ENCODE measurements around the gene IMMT. TPM values are rescaled to one million over a fixed set of nuclear protein-coding genes. Genes with fewer than 3 reads are reported as not detected.
A peak's percentile ranks its signal among the peaks of the same experiment; 100 is the strongest.

Gene IMMT
- total RNA-seq, 1 experiment from 2014 or later, result 92.7 TPM

DNA sequence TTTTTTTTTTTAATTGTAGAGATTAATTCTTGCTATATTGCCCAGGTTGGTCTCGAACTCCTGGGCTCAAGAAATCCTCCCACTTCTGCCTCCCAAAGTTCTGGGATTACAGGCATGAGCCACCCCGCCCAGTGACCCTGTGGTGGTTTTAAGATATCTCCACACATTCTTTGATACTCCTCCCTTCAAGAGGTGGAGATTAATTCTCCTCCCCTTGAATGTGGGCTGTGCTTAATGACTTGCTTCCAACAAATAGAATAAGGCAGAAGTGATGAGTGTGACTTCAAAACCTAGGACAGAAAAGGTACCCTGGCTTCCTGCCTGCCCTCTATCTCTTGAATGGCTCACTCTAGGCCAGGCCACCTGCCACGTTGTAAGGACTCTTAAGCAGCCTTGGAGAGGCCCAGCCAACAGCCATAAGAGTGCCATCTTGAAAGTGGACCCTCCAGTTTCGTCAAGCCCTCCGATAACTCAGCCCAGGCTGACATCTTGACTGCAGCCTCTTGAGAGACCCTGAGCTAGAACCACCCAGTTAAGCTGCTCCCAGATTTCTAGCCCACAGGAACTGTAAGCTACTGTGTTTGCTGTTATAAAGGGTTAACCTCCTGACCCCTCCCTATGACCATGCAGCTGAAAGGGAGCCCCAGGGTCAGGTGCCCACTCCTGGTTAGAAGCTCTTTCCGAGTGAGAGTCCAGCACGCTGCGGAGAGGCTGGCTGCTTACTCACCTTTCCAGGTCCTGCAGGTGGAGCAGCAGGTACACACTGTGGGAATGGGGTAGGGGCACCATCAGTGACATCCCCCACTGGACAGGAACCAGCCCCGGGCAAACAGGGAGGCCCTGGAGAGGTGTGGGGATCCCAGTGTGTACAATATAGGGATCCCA lies 31.6 kb upstream of the IMMT start:
- DNase-seq (ENCODE audit: low spot score), result peak; percentile 25

DNA sequence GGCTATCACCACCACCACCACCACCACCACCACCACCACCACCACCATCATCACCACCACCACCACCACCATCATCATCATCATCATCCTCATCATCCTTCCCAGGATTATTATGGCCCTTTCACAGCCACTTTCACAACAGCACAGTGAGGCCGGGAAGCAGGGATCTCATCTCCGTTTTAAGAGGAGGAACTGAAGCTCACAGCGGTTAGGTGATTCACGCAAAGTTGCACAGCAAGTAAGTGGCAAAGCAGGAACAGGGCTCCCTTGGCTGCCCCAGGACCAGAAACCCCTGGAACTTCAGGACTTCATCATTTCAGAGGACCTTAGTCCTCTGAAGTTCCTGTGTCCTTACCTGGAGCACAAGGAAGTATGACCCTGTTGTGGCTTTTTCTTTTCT lies 30.8 kb upstream of the IMMT start:
- no peak for DNase-seq (ENCODE audit: low spot score)

DNA sequence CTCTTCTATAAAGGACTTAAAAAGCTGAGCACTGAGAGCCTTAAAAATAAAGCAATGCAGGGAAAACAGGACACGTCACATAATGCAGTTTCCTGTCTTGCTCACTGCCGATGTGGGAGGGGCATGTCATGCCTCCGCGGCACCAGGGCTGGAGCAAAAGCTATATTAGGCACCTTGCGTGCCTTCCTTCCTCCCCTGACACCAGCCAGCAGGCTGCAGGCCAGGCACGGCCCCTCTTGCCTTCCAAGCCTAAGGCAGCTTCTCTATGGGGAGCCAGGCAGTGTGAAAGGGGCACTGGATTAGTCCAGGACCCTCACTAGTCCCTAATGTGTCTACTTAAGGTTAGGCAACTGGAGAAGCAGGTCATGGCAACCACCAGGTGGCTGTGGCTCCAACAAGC lies 30.3 kb upstream of the IMMT start:
- no peak for DNase-seq (ENCODE audit: low spot score)

- no peak for DNase-seq (ENCODE audit: low spot score)
These were observed 29.5 kb upstream of the IMMT start for GRCh38 chr2:86224645-86225355.

- no peak for DNase-seq (ENCODE audit: low spot score)
These were observed 28.8 kb upstream of the IMMT start for GRCh38 chr2:86223927-86224560.

DNA sequence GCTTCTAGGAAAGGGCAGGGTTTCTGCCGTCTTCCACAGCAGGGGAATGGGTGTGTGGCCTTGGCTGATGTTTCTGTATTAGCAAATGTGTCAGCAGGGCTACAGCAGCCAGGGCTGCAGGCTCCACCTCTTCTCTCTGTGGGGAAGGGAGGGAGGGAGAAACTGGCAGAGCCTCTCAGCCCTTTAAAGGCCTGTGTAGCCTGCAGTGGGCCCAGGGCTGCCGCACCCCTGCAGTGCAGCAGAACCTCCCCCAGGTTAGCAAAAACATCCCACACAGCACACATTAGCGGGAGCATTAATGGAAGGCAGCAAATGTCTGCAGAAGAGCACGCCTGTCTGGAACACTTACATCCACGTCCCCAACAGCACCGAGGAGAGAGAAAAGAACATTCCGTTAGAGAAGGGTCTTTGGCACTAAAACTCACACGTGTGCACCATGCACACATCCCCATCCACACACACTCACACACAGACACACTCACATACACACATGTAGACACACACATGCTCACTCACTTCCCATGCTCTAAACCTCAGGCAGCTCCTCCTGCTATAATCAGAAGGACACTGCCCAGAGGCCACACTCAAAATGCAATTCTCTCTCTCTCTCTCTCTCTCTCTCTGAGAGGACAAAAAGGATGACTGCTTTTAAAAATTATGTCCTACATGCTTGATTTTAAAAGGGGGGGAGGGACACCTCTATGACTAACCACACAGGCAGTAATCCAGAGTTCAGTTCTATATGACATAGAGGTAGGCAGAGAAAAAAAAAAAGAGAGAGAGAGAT lies 28.1 kb upstream of the IMMT start:
- DNase-seq (ENCODE audit: low spot score), result peak; percentile 64

DNA sequence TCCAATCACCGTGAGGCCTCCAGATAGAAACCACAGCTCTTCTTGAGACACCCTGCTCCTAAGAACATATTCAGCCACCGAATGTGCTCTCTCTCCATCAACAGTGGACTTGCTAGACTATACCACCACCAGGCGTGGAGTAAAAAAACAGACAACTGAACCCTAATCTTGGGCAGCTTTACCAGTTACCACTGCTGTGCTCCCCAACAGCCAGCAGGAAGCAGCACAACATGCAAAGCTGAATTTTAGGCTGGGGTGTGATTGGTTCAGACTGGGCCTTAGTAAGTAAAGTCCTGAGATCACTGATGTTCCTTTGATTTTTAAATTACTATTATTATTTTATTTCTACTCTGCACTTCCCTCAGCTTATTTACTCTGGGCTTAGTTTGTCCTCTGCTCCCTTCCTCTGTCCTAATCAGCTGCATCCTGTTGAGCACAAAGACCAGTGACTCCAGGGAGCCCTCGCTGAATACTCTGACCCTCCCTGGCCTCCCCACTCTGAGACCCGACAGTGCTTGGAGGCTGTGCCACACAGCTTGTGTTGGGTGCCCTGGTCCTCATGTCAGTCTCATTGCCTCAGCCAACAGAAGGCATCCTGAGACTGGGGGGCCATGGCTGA lies 25.9 kb upstream of the IMMT start:
- peak; percentile 55 for DNase-seq (ENCODE audit: low spot score)

DNA sequence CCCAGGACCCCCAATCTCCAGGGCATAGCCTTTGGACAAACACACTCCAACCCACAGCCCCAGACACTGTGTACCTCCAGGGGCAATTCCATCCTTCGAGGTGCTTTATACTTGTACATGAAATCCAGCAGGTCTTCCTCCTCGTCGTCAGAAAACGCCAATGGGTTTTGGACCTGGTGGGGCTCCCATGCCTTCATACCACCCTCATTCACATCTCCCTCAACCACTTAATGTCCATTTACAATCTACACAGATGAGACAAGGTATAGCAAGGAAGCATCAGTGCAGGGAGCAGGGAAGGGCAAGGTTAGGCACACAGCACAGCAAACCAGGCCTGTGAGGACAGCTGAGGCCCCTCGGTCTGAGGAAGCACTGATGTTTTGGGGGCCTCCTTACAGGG lies 24.6 kb upstream of the IMMT start:
- no peak for DNase-seq (ENCODE audit: low spot score)

GRCh38 chr2:86218124-86218523 lies 22.9 kb upstream of the IMMT start:
- no peak for DNase-seq (ENCODE audit: low spot score)

GRCh38 chr2:86216575-86217555 lies 21.6 kb upstream of the IMMT start:
- DNase-seq (ENCODE audit: low spot score), result peak; percentile 42

DNA sequence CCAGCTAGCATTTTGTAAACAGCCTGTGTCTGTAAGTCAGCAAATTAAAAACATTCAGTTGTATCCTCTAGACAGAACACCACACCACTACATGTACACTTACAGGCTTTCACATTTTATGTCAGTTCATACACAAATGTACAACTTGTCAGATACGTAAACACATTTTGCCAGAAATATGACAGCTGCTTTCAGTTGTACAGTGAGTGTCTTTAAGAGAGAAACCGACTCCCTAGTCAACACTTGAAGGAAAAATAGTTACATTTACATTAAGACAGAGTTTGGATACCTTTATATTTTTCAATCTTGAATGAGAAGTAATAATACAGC lies 19.2 kb upstream of the IMMT start:
- no peak for DNase-seq (ENCODE audit: low spot score)

- no peak for DNase-seq (ENCODE audit: low spot score)
These were observed 18.6 kb upstream of the IMMT start for GRCh38 chr2:86213699-86214502.

- DNase-seq (ENCODE audit: low spot score), result no peak
These were observed 17.8 kb upstream of the IMMT start for GRCh38 chr2:86213056-86213455.

- DNase-seq (ENCODE audit: low spot score), result no peak
These were observed 16.5 kb upstream of the IMMT start for GRCh38 chr2:86211796-86212188.

GRCh38 chr2:86211033-86211795 lies 16.0 kb upstream of the IMMT start:
- DNase-seq (ENCODE audit: low spot score), result no peak

DNA sequence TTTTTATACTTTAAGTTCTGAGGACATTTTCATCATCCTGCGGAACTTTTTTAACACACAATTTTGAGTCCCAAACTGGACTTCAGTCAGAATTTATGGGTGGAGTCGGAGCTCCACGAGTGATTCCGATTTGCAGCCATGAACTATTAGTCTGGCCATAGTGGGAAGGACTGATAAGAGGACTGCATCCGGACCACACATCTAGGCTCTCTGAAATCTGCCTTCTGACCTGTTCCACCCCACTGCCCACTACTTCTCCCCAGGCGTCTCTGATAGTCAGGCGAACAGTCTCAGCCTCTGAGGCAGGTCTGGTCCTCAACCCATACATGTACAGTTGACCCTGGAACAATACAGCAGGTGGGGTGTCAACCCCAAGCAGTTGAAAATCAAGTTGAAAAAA lies 9.2 kb upstream of the IMMT start:
- DNase-seq (ENCODE audit: low spot score), result no peak

GRCh38 chr2:86203614-86204013 lies 8.4 kb upstream of the IMMT start:
- DNase-seq (ENCODE audit: low spot score), result no peak

- DNase-seq (ENCODE audit: low spot score), result no peak
These were observed 7.4 kb upstream of the IMMT start for GRCh38 chr2:86202702-86203101.

DNA sequence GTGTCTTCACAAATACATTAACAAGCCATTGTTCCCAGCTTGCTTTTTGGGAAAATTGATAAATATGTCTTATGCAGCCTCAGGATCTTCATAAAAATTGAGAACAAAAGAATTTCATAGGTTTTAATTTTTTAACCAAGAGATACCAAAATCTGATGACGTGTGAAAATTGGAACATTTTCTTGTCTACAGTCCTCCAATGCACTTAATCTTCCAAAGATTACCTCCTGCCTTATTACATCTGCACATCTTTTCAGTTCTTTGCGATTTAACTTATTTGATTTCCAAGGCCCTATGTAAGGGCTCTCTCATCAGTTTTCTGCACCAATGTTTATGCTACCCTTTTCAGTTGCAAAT lies 7.1 kb upstream of the IMMT start:
- no peak for DNase-seq (ENCODE audit: low spot score)

Measured in A172 (cell line).